SW480 (cell line): ENCODE results near the gene PRKCE.
"Not testable (repeated sequence)": the region's sequence is repeated elsewhere in the genome, so short reads cannot be mapped to it uniquely, and the experiment has no call there.

Source experiments
- DNase-seq: peaks from one replicate; pipeline ENCODE4 v3.0.0-alpha.2; 2016; ENCODE audit warnings: low spot score

The PRKCE gene

DNA sequence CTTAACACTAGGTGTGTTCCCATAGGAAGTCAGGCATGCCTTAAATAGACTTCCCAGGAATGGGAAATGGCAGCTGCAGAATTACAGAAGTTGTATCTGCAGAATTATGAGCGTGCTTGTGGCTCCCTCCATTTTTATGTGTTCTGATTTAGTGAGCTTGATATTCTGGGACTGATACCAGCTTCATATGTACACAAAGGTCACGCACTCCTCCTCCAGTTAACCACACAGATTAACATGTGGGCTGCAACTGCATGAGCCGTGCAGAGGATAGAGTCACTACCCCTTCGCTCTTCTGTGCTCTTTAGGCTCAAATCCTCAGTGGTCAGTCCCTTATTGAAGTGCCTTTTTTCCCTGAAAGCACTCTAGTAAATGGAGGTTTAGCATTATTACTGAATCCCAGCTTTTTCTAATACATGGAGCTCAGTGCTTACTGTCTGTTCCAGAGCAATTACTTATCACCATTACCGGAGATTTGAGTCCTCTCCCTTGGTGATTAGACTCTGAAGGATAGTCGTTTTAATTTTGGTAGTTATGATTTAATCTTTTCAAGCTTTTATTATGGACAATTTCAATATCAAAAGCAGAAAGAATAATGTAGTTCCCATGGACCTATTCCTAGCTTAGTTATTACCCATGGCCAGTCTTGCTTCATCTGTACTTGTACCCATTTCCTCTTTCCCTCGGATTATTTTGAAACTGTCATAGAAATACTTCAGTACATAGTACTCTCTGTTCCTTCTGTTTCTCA is 238.3 kb downstream of the PRKCE start:
- no peak for DNase-seq

DNA sequence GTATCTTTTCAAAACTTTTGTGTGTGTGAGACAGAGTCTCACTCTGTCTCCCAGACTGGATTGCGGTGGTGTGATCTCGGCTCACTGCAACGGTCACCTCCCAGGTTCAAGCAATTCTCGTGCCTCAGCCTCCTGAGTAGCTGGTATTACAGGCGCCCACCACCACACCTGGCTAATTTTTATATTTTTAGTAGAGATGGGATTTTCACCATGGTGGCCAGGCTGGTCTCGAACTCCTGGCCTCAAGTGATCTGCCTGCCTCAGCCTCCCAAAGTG is 238.8 kb downstream of the PRKCE start:
- not testable (repeated sequence) for DNase-seq

DNA sequence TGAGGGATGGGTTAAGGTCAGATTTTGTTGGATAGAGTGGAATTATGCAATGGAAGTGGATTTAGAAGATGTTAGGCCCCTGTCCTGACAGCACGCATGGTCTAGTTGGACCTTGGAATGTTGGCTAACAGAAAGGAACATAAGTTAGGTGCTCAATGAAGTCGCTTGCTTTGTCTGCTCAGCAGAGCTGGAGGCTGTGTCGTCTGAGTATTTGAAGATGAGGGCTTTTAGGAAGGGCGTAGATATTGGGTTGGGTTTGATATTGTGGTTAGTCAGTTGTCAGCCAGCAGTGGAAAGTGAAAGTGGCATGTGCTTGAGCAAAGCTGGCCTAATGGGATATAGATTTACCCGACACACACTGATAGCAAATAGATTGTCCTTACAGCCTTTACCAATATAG is 239.3 kb downstream of the PRKCE start:
- no peak for DNase-seq

DNA sequence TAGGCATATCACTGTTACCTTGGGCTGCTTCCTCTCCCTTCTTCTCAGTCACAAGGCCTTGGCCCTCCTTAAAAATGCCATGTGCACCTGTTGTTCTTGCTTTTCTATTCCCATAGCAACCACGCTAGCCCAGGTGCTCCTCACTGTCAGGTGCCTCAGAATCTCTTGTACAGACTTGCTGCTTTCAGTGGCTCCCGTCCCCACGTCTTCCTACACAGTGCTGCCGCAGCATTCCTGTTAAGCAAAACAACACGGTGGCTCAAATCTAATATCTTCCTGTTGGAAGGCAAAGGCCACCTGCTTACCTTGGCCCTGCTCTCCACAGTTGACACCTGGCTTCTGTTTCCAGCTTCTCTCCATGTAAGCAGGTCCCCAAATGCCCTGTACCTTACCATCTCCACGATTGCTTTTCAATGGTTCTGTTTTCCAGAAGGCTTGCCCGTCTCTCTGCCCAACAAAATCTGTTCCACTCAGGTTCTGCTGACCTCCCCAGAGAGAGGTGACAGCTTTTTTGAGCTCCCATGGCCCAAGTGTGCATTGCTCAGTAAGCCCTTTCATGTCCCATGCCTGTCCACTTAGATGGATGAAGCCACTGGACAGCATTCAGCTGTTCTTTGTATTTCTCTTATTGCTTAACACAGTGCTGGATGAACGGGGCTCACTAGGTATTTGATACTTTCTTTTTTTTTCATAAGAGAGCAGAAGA is 240.4 kb downstream of the PRKCE start:
- DNase-seq = no peak

DNA sequence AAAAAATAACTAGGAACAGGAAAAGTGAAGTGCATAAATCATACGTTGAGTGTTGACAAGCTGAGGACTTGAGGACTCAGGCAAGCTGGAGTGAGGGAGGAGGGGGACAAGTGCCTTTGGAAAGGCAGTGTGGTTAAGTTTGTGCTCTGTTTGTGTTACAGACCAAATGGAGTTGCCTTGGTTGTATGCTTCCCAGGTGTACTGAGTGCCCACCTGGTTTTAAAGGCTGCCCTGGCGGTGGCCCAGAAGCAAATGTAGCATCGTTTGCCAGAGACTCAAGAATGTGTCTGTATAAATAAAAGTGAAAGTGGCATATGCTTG is 240.9 kb downstream of the PRKCE start:
- DNase-seq = no peak

DNA sequence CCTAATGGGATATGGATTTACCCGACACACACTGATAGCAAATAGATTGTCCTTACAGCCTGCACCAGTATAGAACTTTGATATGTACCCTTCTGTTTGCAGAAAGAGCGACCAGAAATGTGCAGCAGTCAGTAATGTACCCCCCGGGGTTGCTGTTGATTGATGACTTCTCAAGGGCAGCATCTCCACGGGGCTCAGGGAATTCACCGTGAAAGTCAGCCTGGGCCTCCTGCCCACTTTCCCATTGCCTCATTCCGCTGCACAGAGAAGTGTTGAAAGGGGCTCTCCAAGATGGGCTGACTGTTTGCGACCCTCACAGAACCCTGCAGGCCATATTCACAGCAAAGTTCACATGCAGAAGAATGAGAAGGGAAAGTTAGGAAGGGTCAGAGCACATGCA is 241.3 kb downstream of the PRKCE start:
- no peak for DNase-seq

DNA sequence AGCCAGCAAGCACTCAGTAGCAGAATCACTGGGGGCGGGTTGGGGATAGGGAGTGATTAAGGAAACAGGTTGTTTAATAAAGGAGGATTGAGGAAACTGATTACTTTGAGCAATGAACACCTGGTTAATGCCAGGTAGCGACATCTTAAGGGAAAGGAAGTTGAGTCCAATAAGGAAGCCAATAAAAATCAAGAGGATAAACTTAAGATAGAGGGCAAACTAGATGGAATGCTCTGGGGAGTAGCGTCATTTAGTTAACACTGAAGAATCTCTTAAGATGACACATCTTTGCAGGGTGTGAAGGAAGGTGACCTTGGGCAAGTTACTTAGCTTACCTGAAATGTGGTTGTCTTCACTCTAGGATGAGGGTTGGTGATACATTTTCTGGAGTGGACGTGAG is 242.7 kb downstream of the PRKCE start:
- DNase-seq = no peak

DNA sequence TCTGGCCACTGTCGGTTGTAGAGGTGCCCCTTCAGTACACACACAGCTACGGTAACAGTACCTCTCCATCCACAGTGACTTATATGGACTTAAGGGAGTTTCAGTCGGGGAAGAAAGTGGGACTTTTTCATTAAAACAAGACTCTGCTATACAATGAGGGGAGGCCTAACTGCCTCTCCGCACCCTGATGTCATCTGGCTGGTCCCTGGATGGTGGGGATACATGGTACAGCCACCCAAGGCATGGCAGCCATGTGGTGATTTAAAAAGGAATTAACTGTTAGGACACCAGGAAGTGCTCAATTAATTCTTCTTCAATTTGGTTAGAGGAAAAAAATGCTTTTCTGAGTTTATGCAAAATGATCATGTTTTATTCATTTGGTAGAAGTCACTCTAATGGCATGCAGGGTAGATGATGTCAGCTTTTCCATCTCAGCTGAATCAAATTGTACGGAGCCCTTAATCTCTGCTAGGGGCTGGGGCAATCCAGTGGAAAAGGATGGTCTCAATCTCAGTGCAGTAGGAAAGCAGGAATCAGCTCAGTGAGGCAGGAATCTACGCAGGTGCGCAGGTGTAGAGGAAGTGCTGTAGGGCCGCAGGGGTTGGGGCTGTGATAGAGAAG is 243.9 kb downstream of the PRKCE start:
- DNase-seq = no peak

DNA sequence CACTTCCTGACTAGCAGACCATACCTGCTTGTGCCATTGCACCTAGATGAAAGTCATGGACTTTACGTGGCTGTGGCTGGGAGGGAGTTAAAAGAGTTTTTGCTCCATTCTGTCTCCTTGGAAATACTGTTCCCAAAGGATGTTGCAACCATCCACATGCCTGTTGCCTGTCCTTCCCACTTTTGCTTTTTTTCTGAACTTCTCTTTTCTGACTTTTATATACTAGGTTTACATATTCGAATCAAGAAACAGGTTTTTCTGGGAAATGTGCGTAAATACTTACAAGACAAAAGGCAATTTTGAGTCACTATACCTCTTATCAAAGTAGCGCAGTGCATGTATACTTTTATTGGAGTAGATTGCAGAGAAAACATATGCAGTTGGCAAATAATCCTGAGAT is 244.8 kb downstream of the PRKCE start:
- DNase-seq = no peak

DNA sequence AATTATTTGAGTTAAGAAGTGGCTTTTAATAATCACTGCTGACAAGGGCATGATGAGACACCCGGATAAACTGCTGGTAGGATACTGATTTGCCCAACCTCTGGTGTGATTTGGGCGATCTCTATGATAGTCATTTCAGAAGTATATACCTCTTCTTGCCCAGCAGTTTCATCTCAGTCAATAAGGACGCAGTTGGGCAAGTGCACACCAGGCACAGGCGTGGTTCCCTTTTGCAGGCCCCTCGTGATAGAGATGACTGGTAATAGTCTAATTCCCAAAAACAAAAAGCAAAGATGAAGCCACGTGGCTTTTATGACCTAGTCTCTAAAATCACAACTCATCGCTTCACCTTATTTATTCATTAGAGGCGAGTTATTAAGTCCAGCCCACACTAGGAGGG is 246.4 kb downstream of the PRKCE start:
- no peak for DNase-seq

DNA sequence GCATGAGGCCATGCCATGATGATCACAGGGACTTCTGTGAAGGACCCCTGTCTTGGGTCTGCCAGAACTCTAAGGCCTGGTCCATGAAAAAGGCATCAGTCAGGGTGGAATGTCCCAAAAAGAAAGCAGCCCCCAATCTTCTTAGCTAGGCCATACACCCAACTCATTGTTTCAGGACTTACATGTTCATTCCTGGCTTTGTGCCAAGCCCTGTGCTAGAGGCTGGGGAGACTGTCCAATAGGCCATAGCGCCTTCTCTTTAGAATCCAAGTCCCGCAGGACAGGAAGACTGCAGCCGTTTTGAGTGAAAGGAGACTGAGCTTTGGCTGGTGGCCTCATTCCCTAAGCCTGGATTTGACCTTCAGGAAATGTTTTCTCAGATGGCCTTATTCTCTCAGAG is 247.3 kb downstream of the PRKCE start:
- DNase-seq = no peak

DNA sequence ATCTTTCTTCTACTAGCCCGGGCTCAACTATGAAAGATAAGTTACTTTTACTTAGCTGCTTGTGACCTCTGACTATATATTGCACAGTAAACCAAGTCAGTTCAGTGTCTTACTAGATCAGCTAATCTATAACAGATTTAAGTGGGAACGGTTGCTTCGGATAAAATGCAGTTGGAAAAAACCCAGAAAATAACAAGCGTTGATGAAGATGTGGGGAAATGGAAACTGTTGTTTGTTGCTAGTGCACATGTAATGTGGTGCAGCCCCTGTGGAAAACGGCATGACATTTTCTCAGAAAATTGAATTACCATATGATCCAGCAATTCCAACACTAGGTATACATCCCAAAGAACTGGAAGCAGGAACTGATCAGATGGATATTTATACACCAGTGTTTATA is 248.5 kb downstream of the PRKCE start:
- no peak for DNase-seq

DNA sequence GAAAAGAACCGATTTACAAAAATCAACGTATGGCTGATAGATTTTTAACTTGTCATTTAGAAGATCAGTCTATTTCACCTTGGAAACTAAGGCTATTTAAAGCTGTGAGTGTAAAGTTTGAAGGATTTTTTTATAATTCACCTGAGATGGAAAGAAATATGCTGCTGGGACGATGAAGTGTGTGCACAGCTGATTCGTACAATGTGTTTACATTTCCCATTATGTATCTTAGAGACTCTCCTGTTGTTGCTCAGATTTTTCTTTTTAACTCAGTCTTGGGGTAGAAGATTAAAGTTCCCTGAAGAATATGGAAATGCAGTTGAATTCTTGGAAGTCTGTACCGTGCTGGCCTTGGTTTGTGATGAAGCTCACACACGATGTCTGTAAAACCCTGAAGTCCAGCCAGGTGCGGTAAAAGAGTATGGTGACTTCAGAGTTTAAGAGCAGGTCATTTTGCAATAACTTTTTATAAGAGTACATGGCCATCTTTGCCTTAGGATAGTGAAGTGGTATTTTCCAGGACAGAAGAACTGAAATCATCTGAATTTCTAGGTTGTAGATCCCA is 250.1 kb downstream of the PRKCE start:
- DNase-seq = no peak

DNA sequence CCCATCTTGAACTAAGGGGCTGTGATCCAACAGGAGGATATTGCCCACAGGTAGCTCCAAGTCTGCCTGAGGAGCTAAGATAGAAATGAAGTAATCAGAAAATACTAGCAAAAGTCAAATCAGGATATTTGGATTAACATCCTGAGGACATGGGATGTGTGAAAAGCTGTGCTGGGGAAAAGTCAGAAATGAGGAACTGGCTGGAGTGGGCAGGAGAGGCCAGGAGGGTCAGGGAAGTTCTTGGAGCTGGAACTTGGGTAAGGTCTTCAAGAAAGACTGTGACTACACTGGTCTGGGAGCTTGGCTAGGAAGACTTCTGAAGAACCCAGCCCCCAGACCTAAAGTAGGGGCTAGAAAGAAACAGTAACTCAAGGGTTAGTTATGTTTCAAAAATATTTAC is 250.9 kb downstream of the PRKCE start:
- DNase-seq = no peak

DNA sequence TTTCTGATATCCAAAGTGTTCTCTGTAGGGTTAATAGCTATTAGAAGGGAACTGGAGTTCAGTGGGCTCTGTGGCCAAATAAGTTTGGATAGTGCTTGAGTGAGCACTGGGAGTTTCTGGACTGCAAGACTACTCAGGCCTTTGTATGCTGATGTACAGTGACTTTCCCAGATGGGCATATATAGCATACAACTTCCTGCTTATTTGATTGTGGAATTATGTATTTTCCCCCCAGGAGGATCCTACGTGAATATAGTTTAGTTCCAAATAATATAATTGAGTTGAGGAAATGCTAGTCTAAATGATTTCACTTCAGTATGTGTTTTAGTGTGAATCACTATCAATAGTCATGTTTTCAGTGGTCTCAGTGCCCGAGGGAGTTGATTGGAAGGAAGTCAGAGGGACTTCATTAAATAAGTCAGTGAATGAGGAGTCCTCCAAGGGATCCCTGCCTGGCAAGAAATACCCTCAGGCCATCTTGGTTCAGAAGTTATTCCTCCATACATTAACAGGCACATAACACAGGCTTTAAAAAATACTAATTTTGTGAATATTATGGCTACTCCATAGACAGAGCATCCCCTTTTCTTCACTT is 251.4 kb downstream of the PRKCE start:
- no peak for DNase-seq

DNA sequence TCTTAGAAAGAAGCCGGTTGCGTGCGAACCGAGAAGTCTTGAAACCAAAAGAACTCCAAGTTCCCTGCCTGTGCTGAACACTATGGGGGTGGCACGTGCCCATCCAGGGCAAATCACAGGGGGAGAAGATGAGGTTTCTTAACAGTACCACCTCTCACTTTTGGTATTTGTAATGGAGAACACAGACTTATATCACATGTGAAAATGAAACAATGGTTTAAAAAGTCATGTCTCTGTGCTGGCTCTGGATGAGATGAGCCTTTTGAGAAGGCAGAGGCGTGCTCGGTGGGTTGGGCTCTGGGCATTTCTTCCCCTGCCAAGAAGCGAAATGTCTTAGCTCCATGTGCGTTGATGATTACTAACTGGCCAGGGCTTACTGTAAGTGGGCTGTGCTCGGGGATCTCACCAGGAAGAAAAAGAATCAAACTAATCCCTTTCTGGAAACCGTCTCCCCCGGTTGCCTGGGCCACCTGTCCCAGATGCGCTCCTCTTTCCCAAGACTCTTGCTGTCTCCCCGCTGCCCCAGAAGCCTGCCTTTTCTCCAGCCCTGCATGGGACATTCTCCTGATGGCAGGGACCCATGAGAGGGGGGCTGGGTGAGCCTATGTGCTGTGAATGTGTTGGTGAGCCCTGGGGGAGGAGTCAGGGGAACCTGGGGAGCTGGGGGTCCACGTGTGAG is 252.9 kb downstream of the PRKCE start:
- DNase-seq = no peak

DNA sequence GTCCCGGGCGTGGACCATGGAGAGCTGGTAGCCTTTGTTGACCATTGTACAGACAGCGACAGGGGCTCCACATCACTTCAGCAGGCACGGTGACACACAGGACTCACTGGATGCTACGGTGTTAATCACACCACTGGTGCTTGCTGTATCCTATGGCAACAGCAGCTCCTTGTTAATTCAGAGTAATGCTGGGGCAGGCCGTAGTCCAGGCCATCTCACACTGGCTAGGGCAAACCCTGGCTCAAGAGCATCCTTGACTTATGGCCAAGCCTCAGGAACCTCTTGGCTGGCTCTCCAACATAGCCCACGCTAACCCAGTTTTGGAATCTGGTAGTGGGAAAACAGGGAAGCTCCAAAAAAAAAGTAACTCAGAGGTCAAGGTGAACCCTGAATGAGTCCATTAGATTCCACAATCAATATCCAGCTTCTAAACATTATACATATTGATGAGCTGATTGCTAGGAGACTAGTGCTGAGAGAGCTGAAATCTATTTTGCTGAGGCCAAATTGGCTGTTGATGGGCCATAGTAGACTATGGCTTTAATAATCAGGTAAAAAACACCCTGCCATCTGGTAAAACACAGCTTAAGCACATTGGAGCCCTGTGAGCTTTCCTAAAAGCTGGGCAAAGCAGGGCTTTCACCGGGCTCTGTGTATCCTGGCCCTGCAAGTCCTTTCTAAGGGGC is 253.6 kb downstream of the PRKCE start:
- DNase-seq = no peak

DNA sequence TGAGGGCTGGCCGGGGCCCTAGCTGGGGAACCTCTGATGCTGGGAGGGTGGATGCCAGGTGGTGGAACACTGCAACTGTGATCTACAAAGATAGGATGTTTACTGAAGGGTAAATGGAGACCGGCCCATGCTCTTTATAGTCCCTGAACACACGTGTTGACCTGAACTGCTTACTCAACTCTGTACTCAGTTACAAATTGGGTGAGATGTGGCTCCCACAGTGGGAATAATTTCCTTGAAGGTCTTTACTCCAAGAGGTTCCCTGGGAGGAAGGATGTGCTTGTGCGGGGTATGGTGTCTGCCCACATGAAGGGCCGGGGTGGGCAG is 254.1 kb downstream of the PRKCE start:
- DNase-seq = no peak

DNA sequence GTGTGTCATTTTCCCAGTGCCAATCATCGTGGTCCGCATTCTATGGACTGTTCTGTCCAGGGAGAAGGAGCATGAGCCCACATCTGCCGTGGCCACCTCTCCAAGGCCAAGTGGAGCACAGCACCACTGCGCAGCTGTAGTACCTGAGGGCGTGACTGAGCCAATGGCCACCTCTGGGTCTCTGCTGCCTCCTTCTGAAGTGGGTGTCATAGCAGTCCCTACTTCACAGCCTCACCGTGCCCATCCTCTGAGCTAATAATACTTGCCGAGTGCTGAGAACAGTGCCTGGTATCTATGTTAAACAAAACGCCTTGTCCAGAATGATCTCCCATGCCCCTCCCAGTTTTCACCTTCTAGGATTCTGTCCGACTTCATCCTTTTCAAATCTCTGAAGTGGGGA is 256.1 kb downstream of the PRKCE start:
- no peak for DNase-seq

DNA sequence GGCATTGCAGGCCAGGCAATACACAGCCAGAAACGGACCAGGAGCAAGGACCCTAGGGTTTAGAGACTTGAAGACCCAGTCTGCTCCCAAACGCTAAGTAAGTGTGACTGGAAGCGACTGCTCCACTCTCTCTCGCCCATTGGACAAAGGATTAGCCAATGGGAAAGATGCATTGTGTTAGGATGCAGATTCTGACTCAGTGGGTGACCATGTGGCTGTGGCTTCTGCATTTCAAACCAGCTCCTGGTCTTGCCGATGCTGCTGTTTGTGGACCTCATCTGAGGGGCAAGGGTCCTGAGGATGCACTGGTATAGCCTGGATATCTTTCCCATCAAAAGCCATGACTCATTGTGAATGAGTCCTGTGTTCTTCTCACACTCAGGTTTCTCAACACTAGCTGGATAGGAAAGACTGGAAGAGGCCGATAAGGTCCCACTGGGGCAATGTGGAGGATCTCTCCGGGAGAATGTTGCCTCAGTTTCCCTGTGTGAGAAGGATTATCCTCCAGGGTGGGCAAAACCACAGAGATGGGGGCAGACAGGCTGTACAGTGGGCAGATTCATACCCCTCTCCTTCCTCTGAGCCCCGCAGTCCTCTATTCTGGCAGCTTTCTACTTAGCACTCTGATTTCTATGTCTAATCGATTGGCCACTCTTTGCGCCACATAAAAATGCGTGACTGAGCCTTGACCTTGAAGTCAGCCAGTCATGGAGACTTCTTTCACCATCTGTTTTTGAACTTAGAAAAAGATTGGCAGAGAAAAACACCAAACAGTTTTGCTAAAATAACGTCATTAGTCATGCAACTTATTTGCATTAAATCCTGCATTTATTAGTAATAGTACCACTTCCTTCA is 257.1 kb downstream of the PRKCE start:
- no peak for DNase-seq

DNA sequence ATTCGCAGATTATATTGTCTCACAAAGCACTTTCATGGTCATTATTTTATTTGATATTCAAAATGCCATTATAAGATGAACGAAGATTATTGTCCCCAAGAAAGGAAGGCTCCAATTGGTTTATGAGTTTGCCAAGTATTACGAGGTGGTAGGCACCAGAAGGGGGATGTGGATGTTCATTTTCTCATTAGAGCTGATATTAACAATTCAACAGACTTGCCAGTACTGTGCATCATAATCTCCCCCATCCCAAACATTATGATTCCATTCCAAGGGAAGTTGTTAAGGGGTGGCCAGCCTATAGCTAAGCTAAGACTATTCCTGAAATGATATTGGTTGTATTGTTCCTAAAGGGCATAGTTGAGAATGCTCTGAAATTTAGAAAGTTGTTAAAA is 257.7 kb downstream of the PRKCE start:
- no peak for DNase-seq
